HFFc6 (cell line): ENCODE data around the gene SETD6. TPM values are rescaled to one million over a fixed set of nuclear protein-coding genes. Genes with fewer than 3 reads are reported as not detected.
A peak's percentile ranks its signal among the peaks of the same experiment; 100 is the strongest.

Experiments used
- DNase-seq: peaks from one replicate; pipeline ENCODE4 v3.0.0-alpha.2; 2018
- H3K27ac Mint-ChIP-seq: 2 replicates; pipeline ENCODE4 v1.8.0; 2020; ENCODE audit warnings: mild to moderate bottlenecking, mixed read lengths
- H3K27me3 Mint-ChIP-seq: 2 replicates; pipeline ENCODE4 v1.8.0; 2021; ENCODE audit warnings: mild to moderate bottlenecking, moderate library complexity, mixed read lengths; ENCODE audit not compliant: insufficient read depth
- H3K36me3 Mint-ChIP-seq: 2 replicates; pipeline ENCODE4 v1.8.0; 2021; ENCODE audit warnings: low read depth, mixed read lengths
- H3K4me1 Mint-ChIP-seq: 2 replicates; pipeline ENCODE4 v1.8.0; 2020; ENCODE audit warnings: low read depth, mixed read lengths
- H3K4me3 Mint-ChIP-seq: 2 replicates; pipeline ENCODE4 v1.8.0; 2020; ENCODE audit warnings: mild to moderate bottlenecking, moderate library complexity, mixed read lengths
- H3K9me3 Mint-ChIP-seq: 2 replicates; pipeline ENCODE4 v1.8.0; 2020; ENCODE audit warnings: mild to moderate bottlenecking, mixed read lengths
- total RNA-seq, 6 experiments: library from RNA; stranded (reverse); fragmentation: NEBNext Ultra II Directional; extraction: Animal tissue kit (Norgen Biotek cat#: 25700); gene quantifications; 2 replicates in 1 of 6; 3 replicates in 5 of 6; pipeline ENCODE4 v1.2.3, GENCODE V29; 2021
- TF ChIP-seq, protein P1 (sequence below): fragments of 200-600 bp; sonication (generic); IDR thresholded peaks from 2 replicates; pipeline ENCODE4 v1.5.0; 2021; ENCODE audit warnings: antibody characterized with exemption, mild to moderate bottlenecking

SETD6 gene
- total RNA-seq, 6 experiments from 2014 or later, result 1.8 to 3.5 (median 2.9) TPM

DNA sequence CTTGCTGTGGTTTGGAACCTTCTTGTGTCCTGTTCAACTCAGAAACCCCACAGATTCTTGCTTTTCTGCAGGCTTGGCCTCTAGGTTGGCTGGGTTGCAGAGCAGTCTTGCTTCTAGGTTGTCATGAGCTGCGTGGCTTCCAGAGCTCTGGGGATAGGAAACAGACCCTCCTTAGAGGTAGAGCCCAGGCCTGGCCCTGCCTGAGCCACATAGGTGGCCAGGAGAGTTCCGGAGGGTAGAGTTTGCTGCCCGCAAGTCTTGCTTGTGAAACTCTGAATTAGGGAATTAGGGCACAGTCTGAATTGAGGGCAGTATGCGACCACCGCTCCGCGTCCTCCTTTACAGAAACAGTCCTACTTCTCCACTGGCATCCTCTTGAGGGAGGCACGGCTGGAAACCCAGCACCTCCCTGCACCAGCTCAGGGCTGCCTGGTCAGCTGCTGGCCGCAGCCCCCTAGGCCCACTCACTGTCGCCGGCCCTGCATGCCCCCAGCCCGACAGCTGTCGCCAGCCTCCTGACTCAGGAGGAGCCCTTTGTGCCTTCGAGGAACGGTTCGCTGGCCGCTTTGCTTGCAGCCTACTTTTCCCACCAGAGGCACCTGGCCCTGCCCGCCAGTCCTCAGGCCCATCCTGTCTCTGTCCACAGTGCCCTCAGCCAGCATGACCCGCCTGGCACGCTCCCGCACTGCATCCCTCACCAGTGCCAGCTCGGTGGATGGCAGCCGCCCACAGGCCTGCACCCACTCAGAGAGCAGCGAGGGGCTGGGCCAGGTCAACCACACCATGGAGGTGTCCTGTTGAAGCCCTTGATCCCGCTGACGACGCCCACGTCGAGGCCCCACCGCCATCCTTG lies 4.3 kb upstream of the SETD6 start:
- H3K27me3 Mint-ChIP-seq, result peaks cover 8% of the 10 kb centered on the region
- H3K4me3 Mint-ChIP-seq, result no peak overlapping the region
- no peaks in the 10 kb centered on the region for H3K9me3 Mint-ChIP-seq
- peaks cover 5% of the 10 kb centered on the region; the same call in 1 of the 2 replicates for H3K36me3 Mint-ChIP-seq
- no peak for DNase-seq
- H3K27ac Mint-ChIP-seq, result no peak overlapping the region
- TF ChIP-seq, protein P1, sequence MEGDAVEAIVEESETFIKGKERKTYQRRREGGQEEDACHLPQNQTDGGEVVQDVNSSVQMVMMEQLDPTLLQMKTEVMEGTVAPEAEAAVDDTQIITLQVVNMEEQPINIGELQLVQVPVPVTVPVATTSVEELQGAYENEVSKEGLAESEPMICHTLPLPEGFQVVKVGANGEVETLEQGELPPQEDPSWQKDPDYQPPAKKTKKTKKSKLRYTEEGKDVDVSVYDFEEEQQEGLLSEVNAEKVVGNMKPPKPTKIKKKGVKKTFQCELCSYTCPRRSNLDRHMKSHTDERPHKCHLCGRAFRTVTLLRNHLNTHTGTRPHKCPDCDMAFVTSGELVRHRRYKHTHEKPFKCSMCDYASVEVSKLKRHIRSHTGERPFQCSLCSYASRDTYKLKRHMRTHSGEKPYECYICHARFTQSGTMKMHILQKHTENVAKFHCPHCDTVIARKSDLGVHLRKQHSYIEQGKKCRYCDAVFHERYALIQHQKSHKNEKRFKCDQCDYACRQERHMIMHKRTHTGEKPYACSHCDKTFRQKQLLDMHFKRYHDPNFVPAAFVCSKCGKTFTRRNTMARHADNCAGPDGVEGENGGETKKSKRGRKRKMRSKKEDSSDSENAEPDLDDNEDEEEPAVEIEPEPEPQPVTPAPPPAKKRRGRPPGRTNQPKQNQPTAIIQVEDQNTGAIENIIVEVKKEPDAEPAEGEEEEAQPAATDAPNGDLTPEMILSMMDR, result no peak
- peaks cover 27% of the 10 kb centered on the region for H3K4me1 Mint-ChIP-seq

DNA sequence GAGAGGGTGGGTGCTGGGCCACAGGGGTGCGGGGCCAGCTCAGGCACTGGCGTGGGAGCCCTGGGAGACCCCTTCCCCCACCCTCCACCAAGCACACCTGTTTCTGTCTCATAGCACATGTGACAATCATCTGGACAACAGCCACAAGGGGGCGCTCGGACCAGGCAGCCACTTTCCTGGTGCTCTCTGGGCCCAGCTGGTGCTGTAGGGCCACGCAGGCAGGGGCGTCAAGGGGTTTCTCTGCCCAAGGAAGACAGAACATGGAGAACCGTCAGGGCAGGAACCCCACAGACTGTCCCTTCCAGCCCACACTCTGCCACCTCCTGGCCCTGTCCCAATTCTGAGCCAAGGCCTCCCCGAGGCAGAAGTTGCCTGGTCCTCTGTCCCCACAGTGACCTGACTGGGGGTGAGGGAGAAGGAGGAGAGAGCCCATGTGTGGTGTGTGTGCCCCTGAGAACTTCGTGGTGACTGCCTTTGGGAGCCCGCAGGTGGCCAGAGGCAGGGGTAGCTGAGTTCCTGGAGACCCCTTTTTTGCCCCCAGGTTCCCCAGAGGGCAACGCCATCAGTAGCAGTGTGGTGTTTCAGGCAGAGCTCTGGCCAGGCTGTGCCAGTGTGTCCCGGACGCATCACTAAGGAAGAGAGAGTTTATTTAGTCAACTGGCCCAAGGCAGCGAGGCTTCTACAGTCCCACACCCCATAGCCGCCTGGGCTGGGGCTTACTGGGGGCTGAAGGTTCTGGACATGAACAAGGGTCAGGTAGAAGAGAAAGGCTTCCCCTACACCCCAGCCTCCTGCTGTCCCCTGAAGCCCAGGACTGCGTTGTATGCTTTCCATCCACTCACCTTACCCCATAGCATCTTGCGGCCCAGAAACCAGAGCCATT lies 3.1 kb upstream of the SETD6 start:
- Mint-ChIP-seq H3K27ac (peak overlapping the region; percentile 19; the same call in 1 of the 2 replicates), H3K4me1 (peaks cover 27% of the 10 kb centered on the region), H3K36me3 (peaks cover 15% of the 10 kb centered on the region), H3K9me3 (no peaks in the 10 kb centered on the region), H3K4me3 (no peak overlapping the region; the same call in 1 of the 2 replicates), H3K27me3 (peaks cover 8% of the 10 kb centered on the region)
- TF ChIP-seq, protein P1, result peak; percentile 97
- peak; percentile 53 for DNase-seq

DNA sequence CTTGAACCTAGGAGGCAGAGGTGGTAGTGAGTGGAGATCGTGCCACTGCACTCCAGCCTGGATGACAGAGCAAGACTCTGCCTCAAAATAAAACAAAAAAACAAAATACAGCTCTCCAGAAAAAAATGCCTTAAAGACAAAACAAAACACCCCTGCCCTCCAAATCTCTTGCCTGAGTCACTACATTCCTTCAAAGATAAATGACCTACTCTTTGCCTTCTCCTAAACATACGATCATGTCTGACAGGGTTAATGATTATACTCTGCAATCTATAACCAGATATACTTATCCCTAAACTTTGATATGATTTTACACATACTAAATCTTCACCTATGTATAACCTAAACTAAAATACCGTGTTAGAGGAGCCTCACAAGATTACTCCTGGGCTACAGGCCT lies 1.4 kb upstream of the SETD6 start:
- Mint-ChIP-seq H3K9me3 (no peaks in the 10 kb centered on the region), H3K27ac (peak overlapping the region; percentile 35), H3K27me3 (peaks cover 8% of the 10 kb centered on the region; the same call in 1 of the 2 replicates), H3K36me3 (peaks cover 21% of the 10 kb centered on the region), H3K4me1 (peaks cover 33% of the 10 kb centered on the region), H3K4me3 (no peak overlapping the region; the same call in 1 of the 2 replicates)
- TF ChIP-seq, protein P1, result no peak
- peak; percentile 22 for DNase-seq

DNA sequence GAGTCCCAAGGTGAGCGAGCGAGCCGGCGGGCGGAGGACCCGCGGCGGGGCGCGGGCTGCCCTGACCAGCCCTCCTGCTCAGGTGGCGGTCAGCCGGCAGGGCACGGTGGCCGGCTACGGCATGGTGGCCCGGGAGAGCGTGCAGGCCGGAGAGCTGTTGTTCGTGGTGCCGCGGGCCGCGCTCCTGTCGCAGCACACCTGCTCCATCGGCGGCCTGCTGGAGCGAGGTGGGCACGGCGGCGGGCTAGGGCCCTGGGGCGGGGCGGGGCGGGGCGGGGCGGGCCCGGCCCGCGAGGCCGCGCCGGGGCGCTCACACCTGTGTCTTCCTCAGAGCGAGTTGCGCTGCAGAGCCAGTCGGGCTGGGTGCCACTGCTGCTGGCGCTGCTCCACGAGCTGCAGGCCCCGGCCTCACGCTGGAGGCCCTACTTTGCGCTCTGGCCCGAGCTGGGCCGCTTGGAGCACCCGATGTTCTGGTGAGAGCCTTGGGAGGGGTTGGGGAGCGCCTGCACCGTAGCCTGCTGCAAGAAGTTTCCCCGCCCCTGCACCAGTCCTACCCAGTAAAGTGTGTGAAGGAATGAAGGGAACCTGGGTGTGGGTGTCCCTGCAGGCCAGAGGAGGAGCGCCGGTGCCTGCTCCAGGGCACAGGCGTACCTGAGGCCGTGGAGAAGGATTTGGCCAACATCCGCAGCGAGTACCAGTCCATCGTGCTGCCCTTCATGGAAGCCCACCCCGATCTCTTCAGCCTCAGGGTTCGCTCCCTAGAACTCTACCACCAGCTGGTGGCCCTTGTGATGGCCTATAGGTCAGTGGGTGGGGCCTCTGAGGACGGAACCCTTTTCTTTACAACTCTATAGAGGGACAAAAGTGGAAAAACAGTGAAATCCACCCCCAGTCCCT lies 802 bp downstream of the SETD6 start:
- no peak for DNase-seq
- Mint-ChIP-seq H3K27ac (no peak overlapping the region), H3K27me3 (peaks cover 6% of the 10 kb centered on the region), H3K9me3 (no peaks in the 10 kb centered on the region), H3K4me3 (peak overlapping the region; percentile 78), H3K36me3 (peaks cover 30% of the 10 kb centered on the region), H3K4me1 (peaks cover 33% of the 10 kb centered on the region)
- TF ChIP-seq, protein P1, result no peak

DNA sequence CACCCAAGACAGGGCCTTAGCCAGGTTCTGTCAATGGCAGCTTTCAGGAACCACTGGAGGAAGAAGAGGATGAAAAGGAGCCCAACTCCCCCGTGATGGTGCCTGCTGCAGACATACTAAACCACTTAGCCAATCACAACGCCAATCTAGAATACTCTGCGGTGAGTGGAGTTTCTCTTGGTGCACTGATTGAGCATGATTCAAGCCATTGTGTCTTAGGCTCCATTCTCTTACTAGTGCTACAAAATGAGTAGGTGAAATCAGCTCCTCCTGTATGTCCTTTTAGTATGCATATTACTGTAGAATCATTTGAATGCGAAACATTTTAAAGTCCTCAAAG lies 1.4 kb downstream of the SETD6 start:
- Mint-ChIP-seq H3K4me1 (peaks cover 33% of the 10 kb centered on the region), H3K36me3 (peaks cover 32% of the 10 kb centered on the region), H3K27me3 (peaks cover 6% of the 10 kb centered on the region), H3K4me3 (no peak overlapping the region; the same call in 1 of the 2 replicates), H3K9me3 (no peaks in the 10 kb centered on the region), H3K27ac (no peak overlapping the region)
- DNase-seq, result no peak
- TF ChIP-seq, protein P1, result no peak
